PFSK-1 (cell line): ENCODE results near the gene BGN.

Experiments
- FOXP2 ChIP-seq: optimal IDR thresholded peaks from 2 replicates; pipeline ENCODE3; 2011; ENCODE audit warnings: borderline replicate concordance, control low read depth, inconsistent platforms; ENCODE audit not compliant: insufficient read depth; ENCODE audit errors: extremely low read length, extremely low read depth
- POLR2AphosphoS5 ChIP-seq: IDR thresholded peaks from 2 replicates; pipeline ENCODE4 v1.6.1; 2012; ENCODE audit warnings: low read depth, mild to moderate bottlenecking, control low read depth, low read length, moderate library complexity
- SIN3A ChIP-seq: IDR thresholded peaks from 2 replicates; pipeline ENCODE4 v1.6.1; 2012; ENCODE audit warnings: mild to moderate bottlenecking, low read length, moderate library complexity, borderline replicate concordance; ENCODE audit not compliant: insufficient read depth
- TAF1 ChIP-seq: IDR thresholded peaks from 2 replicates; pipeline ENCODE4 v1.6.1; 2012; ENCODE audit warnings: low read length, control low read depth, borderline replicate concordance; ENCODE audit not compliant: insufficient read depth
- TF ChIP-seq, protein P1 (sequence below), 2 experiments: IDR thresholded peaks; 2 replicates each; pipeline versions ENCODE4 v1.6.1 to v1.8.0; 2011 to 2012; ENCODE audit warnings: low read depth in 2 of 2, low read length in 2 of 2, control low read depth in 1 of 2, inconsistent platforms in 1 of 2, mild to moderate bottlenecking in 1 of 2, moderate library complexity in 1 of 2; ENCODE audit not compliant: insufficient read depth in 1 of 2

Gene BGN

DNA sequence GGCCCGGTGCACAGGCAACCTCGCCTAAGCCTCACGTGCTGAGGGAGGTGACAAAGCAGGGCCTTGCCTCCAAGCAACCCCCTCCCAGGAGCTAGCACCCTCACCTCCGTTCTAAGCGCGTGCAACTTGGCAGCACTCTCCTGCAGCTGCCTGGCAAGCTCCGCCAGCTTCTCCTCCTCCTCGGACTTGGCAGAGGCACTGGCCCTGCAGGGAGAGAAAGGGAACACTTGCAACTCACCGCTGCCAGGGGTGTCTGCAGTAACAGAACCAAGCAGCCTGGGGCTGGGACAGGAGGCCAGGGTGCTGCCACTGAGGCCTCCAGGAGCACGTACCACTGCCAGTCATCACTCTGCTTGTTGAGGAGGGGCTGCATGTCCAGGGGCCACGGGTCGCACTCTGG lies 38.6 kb upstream of the BGN start:
- TF ChIP-seq TAF1 (no peak), FOXP2 (no peak), POLR2AphosphoS5 (no peak), SIN3A (no peak)
- TF ChIP-seq, protein P1, sequence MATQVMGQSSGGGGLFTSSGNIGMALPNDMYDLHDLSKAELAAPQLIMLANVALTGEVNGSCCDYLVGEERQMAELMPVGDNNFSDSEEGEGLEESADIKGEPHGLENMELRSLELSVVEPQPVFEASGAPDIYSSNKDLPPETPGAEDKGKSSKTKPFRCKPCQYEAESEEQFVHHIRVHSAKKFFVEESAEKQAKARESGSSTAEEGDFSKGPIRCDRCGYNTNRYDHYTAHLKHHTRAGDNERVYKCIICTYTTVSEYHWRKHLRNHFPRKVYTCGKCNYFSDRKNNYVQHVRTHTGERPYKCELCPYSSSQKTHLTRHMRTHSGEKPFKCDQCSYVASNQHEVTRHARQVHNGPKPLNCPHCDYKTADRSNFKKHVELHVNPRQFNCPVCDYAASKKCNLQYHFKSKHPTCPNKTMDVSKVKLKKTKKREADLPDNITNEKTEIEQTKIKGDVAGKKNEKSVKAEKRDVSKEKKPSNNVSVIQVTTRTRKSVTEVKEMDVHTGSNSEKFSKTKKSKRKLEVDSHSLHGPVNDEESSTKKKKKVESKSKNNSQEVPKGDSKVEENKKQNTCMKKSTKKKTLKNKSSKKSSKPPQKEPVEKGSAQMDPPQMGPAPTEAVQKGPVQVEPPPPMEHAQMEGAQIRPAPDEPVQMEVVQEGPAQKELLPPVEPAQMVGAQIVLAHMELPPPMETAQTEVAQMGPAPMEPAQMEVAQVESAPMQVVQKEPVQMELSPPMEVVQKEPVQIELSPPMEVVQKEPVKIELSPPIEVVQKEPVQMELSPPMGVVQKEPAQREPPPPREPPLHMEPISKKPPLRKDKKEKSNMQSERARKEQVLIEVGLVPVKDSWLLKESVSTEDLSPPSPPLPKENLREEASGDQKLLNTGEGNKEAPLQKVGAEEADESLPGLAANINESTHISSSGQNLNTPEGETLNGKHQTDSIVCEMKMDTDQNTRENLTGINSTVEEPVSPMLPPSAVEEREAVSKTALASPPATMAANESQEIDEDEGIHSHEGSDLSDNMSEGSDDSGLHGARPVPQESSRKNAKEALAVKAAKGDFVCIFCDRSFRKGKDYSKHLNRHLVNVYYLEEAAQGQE (IDR thresholded peaks at IDR 0.05; ENCODE audit: insufficient read depth in 1 of 2, low read depth in 2 of 2, low read length in 2 of 2): no peak

DNA sequence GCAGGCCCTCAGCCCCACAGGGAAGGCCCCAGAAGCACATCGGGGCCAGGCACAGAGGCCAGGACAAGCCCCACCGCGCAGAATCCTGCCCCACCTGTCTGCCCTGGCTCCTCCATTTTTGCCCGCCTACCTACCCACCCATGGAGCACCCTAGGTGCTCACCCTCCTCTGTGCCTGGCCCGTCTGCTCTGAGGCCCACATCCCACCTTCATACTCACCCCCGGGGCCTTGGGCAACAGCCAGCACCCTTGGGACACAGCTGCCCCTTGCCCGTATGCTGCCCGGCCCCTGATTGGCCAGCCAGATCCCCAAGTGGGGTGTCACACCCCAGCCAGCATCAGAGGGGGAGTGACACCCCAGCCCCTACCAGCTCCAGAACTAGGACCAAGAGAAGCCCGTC lies 38.1 kb upstream of the BGN start:
- TF ChIP-seq SIN3A: no peak
- TF ChIP-seq, protein P1 (IDR thresholded peaks at IDR 0.05; ENCODE audit: insufficient read depth in 1 of 2, low read depth in 2 of 2, low read length in 2 of 2): no peak
- no peak for TF ChIP-seq POLR2AphosphoS5
- TF ChIP-seq FOXP2: no peak
- no peak for TF ChIP-seq TAF1

DNA sequence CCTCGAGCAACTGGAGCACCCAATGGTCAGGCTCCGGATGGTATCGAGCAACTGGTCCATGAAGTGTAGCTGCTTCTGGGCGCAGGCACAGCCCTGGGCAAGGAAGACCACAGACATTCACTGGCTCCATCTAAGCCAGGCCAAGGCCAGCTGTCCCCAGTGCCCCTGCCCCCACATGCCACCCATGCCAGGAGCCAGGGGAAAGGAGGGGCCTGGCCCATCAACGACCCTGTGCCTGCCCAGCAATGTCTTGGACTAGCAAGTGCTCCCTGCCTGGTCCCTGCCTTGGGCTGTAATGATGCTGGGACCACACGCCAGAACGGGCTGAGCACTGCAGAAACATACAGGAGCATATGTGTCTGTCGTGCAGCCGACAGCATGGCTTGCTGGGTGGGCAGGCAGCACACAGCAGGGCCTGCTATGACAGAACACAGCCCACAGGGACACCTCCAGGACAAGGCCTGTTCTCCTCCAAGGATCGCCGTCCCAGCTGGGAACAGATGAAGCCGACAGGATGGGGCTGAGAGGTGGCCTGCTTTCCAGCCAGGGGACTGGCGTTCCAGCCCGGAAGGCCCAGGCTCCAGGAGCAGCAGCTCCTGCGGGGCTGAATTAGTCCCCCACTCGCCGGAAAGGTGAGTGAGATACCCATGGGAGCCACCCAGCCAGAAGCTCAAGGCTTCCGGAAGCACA lies 37.5 kb upstream of the BGN start:
- no peak for TF ChIP-seq TAF1
- TF ChIP-seq POLR2AphosphoS5: no peak
- TF ChIP-seq SIN3A: no peak
- no peak for TF ChIP-seq FOXP2
- TF ChIP-seq, protein P1 (IDR thresholded peaks at IDR 0.05; ENCODE audit: insufficient read depth in 1 of 2, low read depth in 2 of 2, low read length in 2 of 2): no peak

GRCh38 chrX:153457827-153458466 lies 36.8 kb upstream of the BGN start:
- TF ChIP-seq FOXP2 (no peak), TAF1 (no peak), SIN3A (no peak), POLR2AphosphoS5 (no peak)
- TF ChIP-seq, protein P1 (IDR thresholded peaks at IDR 0.05; ENCODE audit: insufficient read depth in 1 of 2, low read depth in 2 of 2, low read length in 2 of 2): no peak
